Right atrium auricular region (tissue), 2 donors: ENCODE data around the gene ADGRG1. TPM values are rescaled to one million over a fixed set of nuclear protein-coding genes. Genes with fewer than 3 reads are reported as not detected.

Experiments
- DNase-seq: peaks from one replicate; pipeline ENCODE4 v3.0.0-alpha.2; 2019; ENCODE audit warnings: low spot score
- H3K27ac ChIP-seq, 2 donors: fragments of 200-600 bp; sonication (generic); 1 replicate in 1 of 2; 2 replicates in 1 of 2; pipeline ENCODE4 v1.5.1; 2016 to 2019
- H3K27me3 ChIP-seq, 2 donors: fragments of 200-600 bp; sonication (generic); one replicate each; pipeline versions ENCODE4 v1.5.1 to v1.6.0; 2017 to 2019
- H3K36me3 ChIP-seq: fragments of 200-600 bp; sonication (generic); one replicate; pipeline ENCODE4 v1.5.1; 2016
- H3K4me1 ChIP-seq, 2 donors: fragments of 200-600 bp; sonication (generic); one replicate each; pipeline versions ENCODE4 v1.5.1 to v1.6.0; 2017 to 2019
- H3K4me3 ChIP-seq, 2 donors: fragments of 200-600 bp; sonication (generic); 1 replicate in 1 of 2; 2 replicates in 1 of 2; pipeline ENCODE4 v1.5.1; 2017 to 2019; ENCODE audit warnings: mild to moderate bottlenecking in 1 of 2, moderate library complexity in 1 of 2
- H3K9me3 ChIP-seq, 2 donors: fragments of 200-600 bp; sonication (generic); one replicate each; pipeline ENCODE4 v1.5.1; 2019
- CTCF ChIP-seq, 2 donors: fragments of 200-600 bp; sonication (generic); IDR thresholded peaks; one replicate each; pipeline ENCODE4 v1.5.1; 2019; ENCODE audit warnings: antibody characterized with exemption in 2 of 2
- total RNA-seq, 2 donors: library from RNA; depleted of rRNA; stranded (reverse); fragments of >200 nt; gene quantifications; one replicate each; pipeline ENCODE4 v1.1.0, GENCODE V29; 2016

The ADGRG1 gene
- total RNA-seq, 2 donors from 2014 or later: 12.6 to 25.5 TPM

- no peak for TF ChIP-seq CTCF (IDR thresholded peaks at IDR 0.05)
Measured at GRCh38 chr16:57665541-57665940, 37.1 kb downstream of the ADGRG1 start.

GRCh38 chr16:57666353-57667047 is 38.1 kb downstream of the ADGRG1 start:
- no peak for DNase-seq
- no peak for TF ChIP-seq CTCF (IDR thresholded peaks at IDR 0.05)

More at GRCh38 chr16:57665541-57665940, 37.1 kb downstream of the ADGRG1 start:
- no peak for DNase-seq
- H3K36me3 ChIP-seq: peaks cover 4% of the 10 kb centered on the region
- H3K4me3 ChIP-seq: no peak overlapping the region
- H3K27ac ChIP-seq: no peak overlapping the region
- no peaks in the 10 kb centered on the region for H3K9me3 ChIP-seq
- H3K27me3 ChIP-seq: no peaks in the 10 kb centered on the region
- no peaks in the 10 kb centered on the region for H3K4me1 ChIP-seq

GRCh38 chr16:57667048-57667525 is 38.7 kb downstream of the ADGRG1 start:
- TF ChIP-seq CTCF (IDR thresholded peaks at IDR 0.05): no peak
- no peaks in the 10 kb centered on the region for H3K9me3 ChIP-seq
- H3K4me3 ChIP-seq: no peak overlapping the region
- H3K4me1 ChIP-seq: no peaks in the 10 kb centered on the region
- DNase-seq: no peak
- no peaks in the 10 kb centered on the region for H3K27me3 ChIP-seq
- peaks cover 4% of the 10 kb centered on the region for H3K36me3 ChIP-seq
- H3K27ac ChIP-seq: no peak overlapping the region

More at GRCh38 chr16:57666353-57667047, 38.1 kb downstream of the ADGRG1 start:
- no peak overlapping the region for H3K27ac ChIP-seq
- H3K4me3 ChIP-seq: no peak overlapping the region
- H3K9me3 ChIP-seq: no peaks in the 10 kb centered on the region
- H3K27me3 ChIP-seq: no peaks in the 10 kb centered on the region
- no peaks in the 10 kb centered on the region for H3K4me1 ChIP-seq
- H3K36me3 ChIP-seq: peaks cover 4% of the 10 kb centered on the region

- DNase-seq: no peak
- Histone ChIP-seq H3K4me1 (no peaks in the 10 kb centered on the region), H3K36me3 (peaks cover 4% of the 10 kb centered on the region), H3K27ac (no peak overlapping the region), H3K27me3 (no peaks in the 10 kb centered on the region), H3K4me3 (no peak overlapping the region), H3K9me3 (no peaks in the 10 kb centered on the region)
- no peak for TF ChIP-seq CTCF (IDR thresholded peaks at IDR 0.05)
Measured at GRCh38 chr16:57667526-57668262, 39.3 kb downstream of the ADGRG1 start.

GRCh38 chr16:57668263-57668571 is 39.8 kb downstream of the ADGRG1 start, which contains the start of gene ADGRG3:
TSS of gene ADGRG3 (plus strand) at chr16:57668306. CDS start at chr16:57668348, 42 bp downstream.
- TF ChIP-seq CTCF (IDR thresholded peaks at IDR 0.05): no peak
- DNase-seq: no peak
- Histone ChIP-seq H3K27me3 (no peaks in the 10 kb centered on the region), H3K4me3 (no peak within 1 kb of the TSS), H3K27ac (no peak within 1 kb of the TSS), H3K36me3 (peaks cover 4% of the 10 kb centered on the region), H3K9me3 (no peaks in the 10 kb centered on the region), H3K4me1 (no peaks in the 10 kb centered on the region)
